Frontal cortex (tissue), 4 donors: ENCODE measurements around the gene TRIM67. TPM values are rescaled to one million over a fixed set of nuclear protein-coding genes. Genes with fewer than 3 reads are reported as not detected.

Experiments used
- DNase-seq, 2 donors: peaks; one replicate each; pipeline ENCODE4 v3.0.0; 2012; ENCODE audit warnings: low spot score in 2 of 2
- FAIRE-seq: peaks from 2 replicates; lab custom pipeline; 2012; peaks lifted over from hg19 to GRCh38; lab: Jason Lieb, UNC
- total RNA-seq: library from RNA; depleted of rRNA; stranded (reverse); fragments of >200 nt; gene quantifications from one replicate; pipeline ENCODE4 v1.2.3, GENCODE V29; 2014
- donor health status: control.
- donor health status: control.
- donor health status: control.

The TRIM67 gene
- total RNA-seq, 1 donor from 2014 or later, result 24.1 TPM

DNA sequence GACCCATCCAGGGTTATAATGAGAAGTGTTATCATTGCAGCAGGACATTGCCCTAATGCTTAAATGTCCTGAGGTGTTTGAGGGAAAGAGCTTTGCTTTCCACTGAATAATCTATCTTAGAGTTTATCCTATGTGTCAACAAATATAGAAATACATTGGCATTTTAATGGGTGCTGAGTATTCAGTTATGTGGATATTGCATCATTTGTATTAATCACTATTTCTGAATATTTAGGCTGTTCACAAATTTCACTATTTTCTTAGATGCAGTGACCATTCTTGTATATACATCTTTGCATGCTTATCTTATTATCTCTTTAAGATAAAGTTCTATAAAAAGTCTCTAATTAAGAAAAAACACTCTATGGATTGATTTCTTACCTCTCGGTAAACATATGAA, 18.2 kb downstream of the TRIM67 start:
- FAIRE-seq, result no peak
- no peak for DNase-seq

DNA sequence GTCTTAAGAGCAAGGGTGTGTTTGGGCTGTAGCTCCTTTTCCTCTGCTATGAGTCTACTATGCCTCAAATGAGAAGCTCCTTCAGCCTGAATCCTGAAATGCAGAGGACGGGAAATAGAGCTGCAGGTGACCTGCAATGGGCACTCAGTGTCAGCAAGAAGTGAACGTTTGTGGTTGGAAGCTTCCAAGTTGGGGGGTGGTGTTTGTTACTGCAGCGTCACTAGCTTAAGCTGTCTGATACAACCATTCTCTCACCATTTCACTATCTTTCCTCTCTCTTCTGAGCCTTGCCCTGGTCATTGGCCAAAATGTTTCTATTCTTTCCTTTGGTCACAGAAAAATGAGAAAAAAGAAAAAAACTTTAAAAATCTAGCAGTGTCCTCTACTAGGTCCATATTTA, 19.4 kb downstream of the TRIM67 start:
- FAIRE-seq (no peak), DNase-seq (no peak)

DNA sequence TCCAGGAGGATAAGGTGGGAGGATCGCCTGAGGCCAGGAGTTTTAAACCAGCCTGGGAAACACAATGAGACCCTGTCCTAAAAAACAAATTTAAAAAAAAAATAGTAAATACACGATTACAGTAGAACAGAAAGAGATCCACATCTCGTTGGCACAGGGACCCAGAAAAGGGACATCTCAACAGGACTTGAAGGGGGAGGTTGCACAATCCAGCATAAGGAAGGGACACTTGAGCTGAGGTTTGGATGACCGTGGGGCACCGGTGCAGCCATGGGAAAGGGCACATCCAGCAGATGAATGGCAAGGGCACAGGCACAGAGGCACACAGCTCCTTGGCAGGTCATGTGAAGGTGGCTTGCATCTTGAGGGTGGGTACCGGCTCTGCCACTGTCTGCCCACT, 20.5 kb downstream of the TRIM67 start:
- FAIRE-seq (no peak), DNase-seq (no peak)

DNA sequence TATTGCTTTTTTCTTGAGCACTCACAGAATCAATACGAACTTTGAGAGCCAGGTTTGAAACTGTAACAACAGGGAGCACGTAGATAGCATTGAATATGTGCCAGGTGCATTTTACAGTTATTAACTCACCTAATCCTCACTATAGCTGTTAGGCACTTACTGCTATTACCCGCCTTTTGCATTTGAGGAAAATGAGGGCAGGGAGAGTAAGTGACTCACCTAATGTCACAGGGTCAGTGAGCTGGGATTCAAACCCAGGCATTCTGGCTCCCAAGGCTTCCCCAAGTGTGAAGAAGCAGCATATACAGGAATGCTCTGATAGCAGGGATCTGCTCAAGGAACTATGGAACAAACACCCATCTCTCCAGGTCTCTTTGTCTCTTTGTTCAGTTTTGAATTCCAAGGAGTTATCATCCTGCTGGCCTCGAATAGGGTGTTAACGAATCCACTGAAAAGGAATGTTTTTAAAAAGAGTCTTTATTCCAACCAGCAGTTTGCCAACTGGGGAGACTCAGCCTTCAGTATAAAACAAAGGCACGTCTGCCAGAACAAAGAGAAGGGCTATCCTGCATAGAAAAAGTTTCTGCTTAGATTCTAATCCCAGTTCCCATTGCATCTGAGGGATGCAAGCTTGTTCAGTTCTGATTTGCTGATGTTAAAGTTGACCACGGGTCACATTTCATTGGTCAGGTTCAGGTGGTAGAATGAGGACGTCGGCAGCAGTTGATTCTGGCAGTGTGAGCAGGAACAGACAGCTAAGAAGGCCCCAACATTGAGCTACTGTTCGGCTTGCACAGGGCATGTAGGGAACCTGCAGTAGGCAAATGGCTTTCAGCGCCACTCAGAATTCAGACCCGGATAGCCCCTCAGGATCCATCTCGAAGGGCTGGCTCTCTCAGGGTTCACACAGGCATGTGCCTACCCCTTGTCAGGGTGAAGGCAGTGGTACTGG, 22.1 kb downstream of the TRIM67 start:
- no peak for DNase-seq
- FAIRE-seq, result no peak

DNA sequence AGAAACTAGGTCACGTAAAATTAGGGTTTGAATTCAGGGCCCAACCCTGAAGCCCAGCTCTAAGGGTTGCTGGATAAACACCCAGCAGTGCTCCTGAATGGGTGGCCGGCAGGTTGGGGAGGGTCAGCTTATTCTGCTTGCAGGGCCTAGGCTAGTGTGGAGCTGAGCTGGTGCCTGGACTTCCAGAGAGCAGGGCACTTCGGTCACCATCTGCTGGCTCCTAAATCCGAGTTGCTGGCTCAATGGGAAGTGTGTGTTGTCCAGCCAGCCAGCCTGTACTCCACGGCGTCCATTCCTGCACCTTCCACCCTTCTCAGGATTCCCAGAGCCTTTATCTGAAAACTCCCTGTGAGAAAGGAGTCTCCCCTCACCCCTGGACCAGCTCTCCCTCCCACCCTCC, 23.0 kb downstream of the TRIM67 start:
- FAIRE-seq, result no peak
- no peak for DNase-seq

DNA sequence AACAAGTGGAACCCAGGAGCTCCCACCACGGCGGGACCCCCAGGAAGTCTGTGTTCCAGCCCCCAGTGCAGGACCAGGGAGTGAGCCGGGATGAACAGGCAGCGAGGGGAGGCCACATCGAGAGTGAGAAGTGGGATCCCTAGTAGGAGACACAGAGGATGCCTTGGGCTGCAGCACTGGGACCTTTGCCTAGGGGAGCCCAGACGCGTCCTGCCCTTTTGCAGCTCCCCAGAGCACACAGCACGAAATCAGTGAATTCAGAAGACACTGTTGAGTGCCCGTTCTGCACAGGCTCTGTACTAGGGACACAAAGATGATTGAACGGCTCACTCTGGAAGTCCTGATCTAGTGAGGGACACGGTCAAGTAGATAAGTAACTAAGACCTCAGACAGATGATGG, 23.5 kb downstream of the TRIM67 start:
- DNase-seq (no peak), FAIRE-seq (no peak)

DNA sequence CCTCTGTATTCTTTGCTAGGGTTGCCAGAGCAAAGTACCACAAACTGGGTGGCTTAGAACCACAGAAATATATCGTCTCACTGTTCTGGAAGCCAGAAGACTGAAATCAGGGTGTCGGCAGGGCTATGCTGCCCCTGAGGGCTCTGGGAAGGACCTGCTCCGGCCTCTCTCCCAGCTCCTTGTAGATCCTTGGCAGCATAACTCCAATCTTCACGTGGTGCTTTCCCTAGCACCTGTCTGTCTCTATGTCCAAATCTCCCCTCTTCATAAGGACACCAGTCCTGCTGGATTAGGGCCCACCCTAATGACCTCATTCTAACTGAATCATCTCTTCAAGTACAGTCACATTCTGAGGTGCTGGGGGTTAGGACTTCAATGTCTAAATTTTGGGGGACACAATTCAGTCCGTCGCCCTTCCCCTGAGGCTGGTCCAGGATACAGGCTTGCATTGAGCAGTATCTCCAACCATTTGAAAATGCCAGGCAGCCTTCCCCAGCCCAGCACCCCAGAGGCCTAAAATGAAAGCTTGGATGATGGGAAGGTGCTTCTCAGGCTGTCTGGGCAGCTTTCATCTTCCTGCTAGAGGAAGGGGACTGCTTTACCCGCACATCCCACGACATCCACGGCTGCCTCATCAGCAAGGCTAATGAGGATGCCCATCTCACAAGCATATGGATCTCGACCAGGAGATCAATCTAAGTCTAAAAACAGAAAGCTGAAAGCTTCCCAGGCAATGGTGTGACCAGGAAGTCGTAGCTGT, 24.7 kb downstream of the TRIM67 start:
- DNase-seq, result no peak
- FAIRE-seq, result no peak

DNA sequence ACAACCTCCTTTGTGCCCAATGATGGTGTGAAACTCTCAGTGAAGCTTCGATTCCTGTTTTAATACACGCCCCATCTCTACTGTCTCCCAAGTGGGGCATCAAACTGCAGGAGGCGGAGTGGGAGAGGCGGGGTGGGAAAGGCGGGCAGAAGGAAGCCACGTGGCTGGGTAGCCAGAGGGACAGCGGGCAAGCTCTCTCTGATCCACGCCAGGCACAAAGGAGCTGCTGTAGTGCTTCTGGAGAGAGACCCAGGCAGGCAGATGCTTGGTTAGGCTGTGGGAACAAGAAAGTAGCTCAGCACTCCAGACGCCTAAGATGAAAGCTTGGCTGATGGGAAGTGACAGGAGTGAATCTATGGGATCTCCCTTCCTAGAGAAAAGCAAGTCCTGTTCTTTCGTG, 25.7 kb downstream of the TRIM67 start:
- peak; percentile 65 to 70 for DNase-seq

DNA sequence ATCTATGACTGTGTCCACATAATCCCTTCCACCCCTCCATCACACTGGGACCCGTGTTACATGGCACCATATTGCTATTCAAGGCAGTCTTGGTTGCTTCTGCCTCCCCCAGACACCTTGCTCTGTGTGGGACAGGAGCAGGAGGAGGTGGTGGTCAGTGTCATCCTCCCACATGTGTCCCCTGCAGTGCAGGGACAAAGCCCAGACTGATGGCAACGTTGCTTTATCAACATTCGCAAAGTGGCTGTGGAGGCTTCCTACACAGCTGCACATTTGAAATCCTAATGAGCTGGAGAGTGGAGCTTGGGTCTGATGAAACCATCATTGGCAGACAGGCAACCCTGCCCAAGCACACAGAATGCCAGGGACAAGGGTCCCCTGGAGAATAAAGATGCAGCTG, 26.2 kb downstream of the TRIM67 start:
- DNase-seq, result no peak
- FAIRE-seq, result no peak

More for the DNA sequence above, 25.7 kb downstream of the TRIM67 start:
- FAIRE-seq, result no peak

DNA sequence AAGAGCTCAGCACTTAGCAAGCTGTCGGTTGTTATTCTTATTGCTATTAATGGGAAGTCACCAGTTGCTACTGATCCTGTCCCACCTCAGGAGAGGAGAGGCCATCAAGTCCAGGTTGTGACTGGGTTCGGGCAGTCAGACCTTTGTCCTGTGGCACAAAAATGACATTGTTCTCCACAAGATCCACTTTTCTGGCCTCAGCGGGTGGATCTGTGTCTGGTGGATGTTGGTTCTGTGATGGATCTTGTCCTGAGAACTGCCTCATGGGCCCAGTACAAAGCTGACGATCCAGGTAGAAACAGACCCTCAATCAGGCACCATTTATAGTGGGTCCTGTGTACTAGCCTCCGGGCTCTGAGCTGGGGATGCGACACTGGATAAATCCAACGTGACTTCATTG, 26.9 kb downstream of the TRIM67 start:
- DNase-seq, result no peak
- FAIRE-seq, result no peak

DNA sequence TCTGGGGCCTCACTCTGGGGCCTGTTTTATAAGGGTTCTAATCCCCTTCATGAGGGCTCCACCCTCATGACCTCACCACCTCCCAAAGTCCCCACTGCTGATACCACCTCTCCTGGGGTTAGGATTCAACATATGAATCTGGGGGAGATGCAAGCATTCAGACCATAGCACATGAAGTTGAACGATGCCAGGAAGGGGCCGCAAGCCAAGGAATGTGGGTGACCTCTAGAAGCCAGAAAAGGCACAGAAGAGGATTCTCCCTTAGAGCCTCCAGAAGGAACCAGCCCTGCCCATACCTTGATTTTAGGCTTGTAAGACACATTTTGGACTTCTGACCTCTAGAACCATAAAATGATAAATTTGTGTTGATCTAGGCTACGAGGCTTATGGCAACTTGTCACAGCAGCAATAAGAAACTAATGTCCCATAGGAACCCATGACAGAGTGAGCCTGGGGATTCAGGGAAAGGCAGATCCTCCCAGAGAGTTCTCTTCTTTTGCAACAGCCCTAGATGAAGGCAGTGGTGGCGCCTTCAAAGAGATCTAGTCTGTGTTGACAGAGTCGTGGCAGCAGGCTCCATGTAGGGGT, 27.9 kb downstream of the TRIM67 start:
- no peak for DNase-seq
- FAIRE-seq, result no peak

DNA sequence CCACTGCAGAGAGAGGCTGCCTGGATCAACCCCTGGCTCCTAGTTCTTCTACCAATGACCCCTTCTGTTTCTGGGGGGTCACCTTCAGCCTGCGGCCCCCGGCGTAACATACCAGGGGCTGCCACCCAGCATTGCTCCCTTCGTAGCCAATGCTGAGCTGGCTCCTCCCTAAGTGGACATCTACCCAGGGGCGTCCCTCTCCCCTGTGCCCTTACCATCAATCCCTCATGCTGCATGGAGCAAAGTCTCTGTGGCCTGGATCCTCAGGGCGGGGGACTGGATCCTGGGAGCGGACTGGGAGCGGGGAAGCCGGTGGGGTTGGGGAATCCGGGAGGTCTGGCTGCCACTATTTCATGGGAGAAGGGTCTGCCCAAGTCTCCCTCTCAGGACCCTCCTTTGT, 28.6 kb downstream of the TRIM67 start:
- DNase-seq (no peak), FAIRE-seq (no peak)

DNA sequence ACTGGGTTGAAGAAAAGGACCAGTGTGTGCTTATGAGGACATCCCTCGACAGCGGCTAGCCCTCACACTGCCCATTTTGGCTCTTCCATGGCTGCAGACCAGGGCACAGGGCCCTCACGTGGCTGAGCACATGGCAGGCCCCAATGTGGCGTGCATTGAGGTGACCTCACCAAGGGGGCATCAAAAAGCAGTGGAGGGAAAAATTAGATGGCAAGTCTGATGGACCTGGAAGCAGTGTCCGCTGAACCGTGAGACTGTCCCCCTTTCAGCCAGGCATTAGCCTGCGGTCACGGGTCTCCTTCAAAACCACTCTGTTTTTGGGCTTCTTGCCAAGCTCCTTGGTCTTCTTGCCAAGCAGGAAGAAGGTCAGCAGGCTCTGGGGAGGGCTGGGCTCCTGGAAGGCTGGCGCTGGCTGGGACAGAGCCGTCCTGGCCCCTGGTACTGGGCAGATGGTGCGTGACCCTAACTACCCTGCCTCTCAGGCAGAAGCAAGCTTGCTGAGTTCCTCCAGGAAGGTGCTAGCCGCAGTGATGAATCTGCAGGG, 30.8 kb downstream of the TRIM67 start:
- no peak for DNase-seq
- no peak for FAIRE-seq

DNA sequence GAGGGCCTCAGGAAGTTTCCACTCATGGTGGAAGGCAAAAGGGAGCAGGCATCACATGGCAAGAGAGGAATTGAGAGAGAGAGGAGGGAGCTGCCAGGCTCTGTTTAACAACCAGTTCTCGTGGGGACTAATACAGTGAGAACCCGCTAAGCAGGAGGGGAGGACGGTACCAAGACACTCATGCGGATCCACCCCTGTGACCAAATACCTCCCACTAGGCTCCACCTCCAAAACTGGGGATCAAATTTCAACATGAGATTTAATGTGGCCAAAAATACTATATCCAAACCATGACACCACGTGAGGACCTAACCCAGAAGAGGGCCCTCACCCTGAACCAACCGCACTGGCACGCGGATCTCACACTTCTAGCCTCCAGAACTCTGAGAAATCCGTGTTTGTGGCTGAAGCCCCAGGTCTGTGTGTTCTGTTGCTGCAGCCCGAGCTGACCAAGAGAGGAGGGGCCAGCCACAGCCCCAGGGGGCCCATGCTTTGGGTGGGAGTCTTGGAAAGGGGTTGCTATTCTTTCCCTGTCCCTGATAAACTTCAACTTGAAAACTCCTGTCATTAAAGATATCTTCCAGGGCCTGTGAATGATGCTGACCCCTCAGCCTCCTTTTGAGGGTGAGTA, 32.0 kb downstream of the TRIM67 start:
- no peak for DNase-seq
- FAIRE-seq, result no peak

DNA sequence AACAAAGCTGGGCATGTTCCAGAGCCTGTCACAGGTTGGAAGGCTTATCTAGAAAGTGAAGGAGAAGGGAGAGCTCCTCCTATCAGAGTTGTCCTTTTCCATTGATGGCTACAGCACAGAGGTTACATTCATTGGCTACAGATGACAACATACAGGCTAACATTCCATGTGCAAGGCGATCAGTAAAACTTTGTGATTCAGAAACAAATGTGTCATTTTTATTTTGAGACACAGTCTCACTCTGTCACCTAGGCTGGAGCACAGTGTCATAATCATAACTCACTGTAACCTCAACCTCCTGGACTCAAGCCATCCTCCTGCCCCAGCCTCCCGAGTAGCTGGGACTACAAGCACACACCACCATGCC, 32.6 kb downstream of the TRIM67 start:
- DNase-seq (no peak), FAIRE-seq (no peak)

DNA sequence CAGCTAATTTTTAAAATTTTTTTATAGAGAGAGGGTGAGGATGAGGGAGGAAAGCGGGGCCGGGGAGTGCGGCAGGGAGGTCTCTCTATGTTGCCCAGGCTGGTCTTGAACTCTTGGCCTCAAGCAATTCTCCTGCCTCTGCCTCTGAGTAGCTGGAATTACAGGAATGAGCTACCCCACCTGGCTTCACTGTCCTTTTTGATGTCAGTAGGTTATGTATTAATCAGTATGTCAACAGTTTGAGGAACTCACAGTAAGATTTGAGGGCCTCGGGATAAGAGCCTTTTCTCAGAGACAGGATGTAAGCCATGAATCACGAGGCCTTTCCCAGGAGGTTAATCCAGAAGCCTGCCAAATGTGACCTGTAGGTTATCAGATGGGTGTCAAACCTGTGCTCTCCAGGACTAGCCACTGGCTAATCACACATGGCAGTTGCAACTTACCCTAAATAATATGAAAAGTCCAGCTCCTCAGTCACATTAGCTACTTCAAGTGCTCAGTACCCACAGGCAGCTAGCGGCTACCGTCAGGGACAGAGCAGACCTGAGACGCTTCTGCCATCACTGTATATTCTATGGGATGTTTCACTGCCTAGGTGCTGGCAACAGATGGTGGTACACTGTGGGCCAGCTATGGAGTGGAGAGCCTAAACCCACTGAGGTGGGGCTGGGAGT, 33.1 kb downstream of the TRIM67 start:
- no peak for FAIRE-seq

DNA sequence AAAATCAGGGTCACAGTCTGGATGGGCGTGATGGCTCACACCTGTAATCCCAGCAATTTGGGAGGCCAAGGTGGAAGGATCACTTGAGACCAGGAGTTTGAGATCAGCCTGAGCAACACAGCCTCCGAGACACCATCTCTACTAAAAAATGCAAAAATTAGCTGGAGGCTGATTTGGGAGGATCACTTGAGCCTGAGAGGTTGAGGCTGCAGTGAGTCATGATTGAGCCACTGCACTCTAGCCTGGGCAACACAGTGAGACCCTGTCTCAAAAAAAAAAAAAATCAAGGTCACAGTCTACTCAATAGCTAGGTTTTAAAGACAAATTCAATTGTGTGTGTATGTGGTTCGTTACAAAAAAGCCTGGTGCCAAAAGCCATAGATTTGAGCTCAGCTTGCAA, 34.4 kb downstream of the TRIM67 start:
- no peak for DNase-seq
- no peak for FAIRE-seq

More for the DNA sequence above, 33.1 kb downstream of the TRIM67 start:
- DNase-seq, result no peak

DNA sequence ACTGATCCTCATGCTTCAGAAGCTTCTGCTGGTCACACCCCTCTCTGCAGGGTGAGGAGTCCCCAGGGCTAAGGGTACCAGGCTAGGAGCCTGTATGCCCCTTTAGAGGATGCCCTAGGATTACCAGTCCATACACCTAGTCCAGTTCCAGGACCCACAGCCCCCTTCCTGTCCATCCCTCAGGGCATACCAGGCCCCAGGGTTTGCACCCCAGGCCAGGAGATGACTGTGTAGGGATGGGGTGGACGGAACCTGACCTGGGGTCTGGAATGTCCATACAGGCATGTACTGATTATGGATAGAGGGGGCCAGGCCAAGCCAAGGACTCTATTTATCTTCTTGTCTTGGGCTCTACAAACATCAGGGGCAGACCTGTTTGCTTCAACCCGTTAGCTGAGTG, 34.9 kb downstream of the TRIM67 start:
- DNase-seq (no peak), FAIRE-seq (no peak)

DNA sequence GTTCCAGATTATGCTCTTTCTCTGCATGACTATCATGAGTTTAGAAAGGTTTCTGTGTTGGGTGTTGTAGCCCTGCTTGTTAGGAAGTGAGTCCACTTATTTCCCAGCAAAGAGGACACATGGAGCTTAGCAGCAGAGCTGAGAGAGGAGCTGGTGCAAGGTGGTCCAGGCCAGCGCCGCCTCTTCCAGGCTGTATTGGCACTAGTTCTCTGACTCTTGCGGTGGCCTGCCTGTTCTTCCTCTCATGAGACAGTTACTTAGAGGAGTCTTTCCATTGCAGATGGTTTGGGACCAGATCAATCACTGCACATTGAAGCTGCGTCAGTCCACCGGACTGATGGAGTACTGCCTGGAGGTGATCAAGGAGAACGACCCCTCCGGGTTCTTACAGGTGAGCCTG, 38.0 kb downstream of the TRIM67 start:
- no peak for DNase-seq
- FAIRE-seq, result no peak
